ENCODE results near the gene GJD3.

DNA sequence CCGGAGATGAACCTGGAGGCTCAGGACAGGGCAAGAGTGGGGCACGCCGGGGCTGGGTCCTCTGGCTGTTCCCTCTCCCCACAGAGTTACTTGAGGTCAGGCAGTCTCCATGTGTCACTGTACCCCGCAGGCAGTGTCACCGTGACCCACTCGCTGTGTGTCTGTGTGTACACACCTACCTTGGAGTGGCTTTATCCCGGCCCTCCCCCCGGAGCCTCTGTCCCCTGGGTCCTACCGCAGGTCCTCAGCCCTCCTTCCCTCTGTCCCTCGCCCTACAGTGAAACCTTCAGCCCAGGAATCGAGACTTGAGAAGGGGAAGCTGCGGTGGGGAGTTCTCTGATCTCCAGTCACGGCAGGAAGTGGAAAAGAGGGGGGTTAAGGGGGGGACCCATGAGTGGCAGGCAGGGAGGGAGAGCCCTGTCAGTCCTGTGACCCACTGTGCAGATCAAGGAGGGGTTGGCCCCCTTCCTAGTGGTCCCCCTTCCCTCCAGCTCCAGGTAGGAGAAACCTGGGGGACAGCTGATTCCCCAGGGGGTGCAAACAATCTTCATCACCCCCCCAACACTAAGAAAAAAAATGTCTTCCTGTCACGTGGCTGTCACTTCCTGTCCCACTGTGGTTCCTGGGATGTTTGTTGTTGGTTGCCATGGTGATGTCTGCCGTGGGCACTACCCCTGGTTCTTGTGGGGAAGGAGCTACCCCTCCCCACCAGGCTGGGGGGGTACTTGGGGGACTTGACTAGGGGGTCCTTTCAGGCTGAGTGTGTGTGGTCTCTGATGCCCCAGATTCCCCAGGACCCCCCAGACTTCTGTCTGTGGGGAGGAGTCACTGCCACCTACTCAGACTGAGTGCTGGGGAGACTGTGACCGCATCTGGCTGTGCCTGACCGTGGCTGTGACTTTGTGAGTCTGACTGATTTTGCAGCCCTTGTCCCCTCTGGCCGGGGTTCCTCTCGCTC lies 41.9 kb downstream of the GJD3 start:
- peak in 2 of 3 donors; percentile 20 to 46 for TF ChIP-seq POLR2A (IDR thresholded peaks at IDR 0.05)
- no peak for TF ChIP-seq CTCF (IDR thresholded peaks at IDR 0.05)

Data from body of pancreas (tissue), 4 donors.